GM18907 (cell line): Measurements from ENCODE around the gene RPL3.
"Not testable (repeated sequence)": the region's sequence is repeated elsewhere in the genome, so short reads cannot be mapped to it uniquely, and the experiment has no call there.

ENCODE experiments used
- ATAC-seq: cut with Tn5 transposase; IDR thresholded peaks from one replicate; pipeline ENCODE4 v1.9.1; 2021; ENCODE audit warnings: mild to moderate bottlenecking, moderate library complexity; ENCODE audit not compliant: unreplicated experiment

The RPL3 gene

DNA sequence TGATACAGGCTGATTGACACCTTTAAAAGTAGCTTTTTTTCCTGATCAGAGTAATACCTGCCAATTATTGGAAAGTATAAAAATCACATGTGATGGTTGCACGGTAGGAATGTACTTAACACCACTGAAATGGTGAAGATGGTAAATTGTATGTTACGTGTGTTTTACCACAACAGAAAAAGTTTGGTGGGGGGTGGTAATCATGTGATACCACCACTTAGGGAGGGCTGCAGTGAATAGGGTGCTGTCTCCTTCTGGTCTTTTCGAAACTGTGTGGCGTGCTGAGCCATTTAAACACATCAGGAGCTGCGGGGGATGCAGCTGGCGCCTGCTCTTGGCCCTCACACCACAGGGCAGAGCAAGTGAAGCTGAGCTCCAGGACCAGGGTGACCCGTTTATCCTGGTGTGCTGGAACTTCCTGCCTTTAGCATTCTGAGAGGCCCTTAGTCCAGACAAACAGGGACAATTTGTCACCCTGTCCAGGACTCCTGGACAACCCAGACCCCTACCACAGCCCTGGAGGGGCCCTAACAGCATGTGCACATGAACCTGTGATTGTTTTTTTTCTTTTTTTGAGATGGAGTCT, 33.0 kb upstream of the RPL3 start:
- no peak for ATAC-seq

DNA sequence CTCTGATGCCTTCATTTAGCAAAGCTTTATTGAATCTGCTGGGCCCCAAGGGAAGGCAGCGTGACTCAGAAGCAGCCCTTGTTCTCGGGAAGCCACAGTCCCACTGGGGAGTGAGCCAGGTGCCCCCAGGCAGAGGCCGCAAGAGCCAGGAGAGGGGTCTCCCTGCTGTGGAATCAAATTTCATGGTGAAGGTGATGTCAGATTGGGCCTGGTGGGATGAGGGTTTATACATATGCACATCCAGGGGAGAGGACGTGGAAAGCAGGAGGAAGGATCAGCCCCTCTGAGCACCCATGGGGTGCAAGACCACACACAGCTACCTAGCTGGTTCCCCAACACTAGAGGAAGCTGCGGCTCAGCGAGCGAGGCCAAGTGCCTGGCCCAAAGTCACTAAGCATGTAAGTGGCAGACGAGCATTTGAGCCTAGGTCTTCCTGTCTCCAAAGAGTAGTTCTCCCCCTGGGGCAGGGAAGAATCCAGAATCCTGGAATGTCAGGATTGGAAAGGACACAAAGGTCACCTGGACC, 32.3 kb upstream of the RPL3 start:
- peak; percentile 45 for ATAC-seq

DNA sequence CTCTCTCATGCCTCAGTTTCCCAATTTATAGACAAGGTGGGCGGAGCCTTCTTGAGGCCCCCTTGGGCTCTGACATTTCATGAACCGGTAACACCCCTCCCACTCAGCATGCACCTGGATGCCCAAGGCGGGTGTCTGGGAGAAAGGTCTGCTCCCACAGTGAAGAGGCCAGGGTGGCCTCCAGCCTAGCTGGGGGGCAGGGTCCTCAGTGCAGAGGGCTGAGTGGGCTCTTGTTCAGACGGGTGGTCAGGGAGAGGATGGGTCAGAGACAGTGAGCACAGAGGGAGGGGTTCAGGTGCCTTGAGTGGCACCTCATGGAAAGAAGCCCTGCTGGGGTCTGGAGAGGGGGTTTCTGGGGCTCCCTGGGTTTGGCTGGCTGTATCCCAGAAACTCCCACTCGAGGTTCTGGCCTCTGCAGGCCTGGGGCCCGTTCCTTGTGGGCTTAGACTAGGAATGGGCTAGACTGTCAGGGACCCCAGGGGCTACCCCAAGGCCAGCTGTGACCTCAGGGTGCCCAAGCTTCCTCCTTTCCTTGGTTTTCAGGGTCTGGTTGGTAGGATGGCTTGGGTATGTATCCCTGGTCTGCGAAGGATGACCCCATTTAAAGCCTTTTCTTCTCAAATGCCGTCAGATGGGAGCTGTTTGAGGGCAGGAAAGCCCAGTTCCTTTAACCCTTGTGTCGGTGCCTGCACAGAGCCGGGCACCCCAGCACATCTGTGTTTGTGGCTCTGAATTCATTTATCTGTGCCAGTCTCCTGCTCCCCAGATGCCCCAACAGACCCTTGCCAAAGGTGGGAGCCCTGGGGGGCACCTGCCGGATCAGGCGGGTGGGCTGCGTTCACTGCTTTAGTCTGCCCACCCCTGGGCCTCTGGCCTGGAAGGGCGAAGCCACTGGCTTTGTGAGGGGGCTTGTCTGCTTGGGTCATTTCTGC, 31.6 kb upstream of the RPL3 start:
- ATAC-seq = no peak

DNA sequence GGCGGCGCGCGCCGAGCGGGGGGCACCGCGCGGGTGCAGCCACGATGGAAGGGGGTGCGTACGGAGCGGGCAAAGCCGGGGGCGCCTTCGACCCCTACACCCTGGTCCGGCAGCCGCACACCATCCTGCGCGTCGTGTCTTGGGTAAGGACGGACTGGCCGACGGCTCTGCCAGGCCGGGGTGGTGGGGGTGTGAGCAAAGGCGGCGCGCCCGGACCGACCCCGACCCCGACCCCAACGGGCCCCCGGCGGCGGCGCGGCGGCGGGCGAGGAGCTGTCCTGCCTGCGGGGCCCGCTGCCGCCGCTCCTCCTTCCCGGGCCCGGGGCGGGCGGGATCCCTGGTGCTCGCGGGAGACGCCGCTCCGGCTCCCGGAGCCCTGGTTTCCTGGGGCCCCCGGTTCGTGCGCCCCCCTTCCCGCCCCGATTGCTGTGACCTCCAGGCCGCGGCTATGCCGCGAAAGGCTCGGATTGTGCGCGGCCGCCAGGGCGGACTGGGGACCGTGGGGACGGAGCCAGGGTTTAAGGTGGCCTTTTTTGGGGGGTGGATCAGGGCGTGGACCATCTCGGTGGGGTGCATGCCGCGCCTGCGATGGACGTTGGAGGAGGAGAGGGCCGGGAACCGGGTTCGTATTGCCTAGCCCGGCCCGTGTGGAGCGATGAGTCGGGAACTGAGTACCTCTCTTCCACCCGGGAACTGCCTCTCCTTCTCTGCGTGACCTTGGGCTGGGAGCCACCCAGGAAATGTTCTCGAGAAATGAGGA, 30.7 kb upstream of the RPL3 start, which contains the start of gene SYNGR1:
Gene SYNGR1, plus strand, starts transcription at position 25 of the 760 bp plus-strand sequence. Its CDS starts 20 bp downstream, at position 45.
- no peak for ATAC-seq

- no peak for ATAC-seq
Observed at GRCh38 chr22:39349506-39349966, 30.1 kb upstream of the RPL3 start.

- ATAC-seq = no peak
Observed at GRCh38 chr22:39348909-39349505, 29.6 kb upstream of the RPL3 start.

DNA sequence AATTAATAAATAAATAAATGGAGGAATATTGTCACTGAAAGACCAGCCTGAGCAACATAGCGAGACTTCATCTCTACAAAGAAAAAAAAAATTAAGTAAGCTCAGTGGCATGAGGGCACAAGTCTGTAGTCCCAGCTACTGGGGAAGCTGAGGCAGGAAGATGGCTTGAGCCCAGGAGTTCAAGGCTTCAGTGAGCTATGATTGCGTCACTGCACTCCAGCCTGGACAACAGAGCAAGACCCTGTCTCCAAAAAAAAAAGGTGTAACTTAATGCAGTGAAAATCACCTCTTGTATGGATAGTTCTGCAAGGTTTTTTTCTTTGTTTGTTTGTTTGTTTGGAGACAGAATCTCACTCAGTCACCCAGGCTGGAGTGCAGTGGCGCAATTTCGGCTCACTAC, 25.8 kb upstream of the RPL3 start:
- ATAC-seq = no peak

DNA sequence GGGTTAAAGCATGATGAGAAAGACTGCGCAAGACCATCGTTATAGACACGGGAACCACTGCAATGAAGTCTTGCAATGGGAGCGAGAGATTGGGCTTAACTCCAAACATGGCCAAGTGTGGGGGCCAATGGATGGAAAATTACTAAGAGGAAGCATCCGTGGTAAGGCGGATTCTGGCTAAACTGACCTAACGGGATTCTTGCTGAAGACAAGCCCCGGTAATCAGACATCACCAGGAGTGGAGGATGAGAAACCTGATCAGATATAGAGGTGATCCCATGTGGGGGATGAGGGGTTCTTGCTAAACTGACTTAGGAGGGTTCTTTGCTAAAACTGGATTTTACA, 24.6 kb upstream of the RPL3 start:
- no peak for ATAC-seq

- no peak for ATAC-seq
Observed at GRCh38 chr22:39343259-39344045, 24.0 kb upstream of the RPL3 start.

DNA sequence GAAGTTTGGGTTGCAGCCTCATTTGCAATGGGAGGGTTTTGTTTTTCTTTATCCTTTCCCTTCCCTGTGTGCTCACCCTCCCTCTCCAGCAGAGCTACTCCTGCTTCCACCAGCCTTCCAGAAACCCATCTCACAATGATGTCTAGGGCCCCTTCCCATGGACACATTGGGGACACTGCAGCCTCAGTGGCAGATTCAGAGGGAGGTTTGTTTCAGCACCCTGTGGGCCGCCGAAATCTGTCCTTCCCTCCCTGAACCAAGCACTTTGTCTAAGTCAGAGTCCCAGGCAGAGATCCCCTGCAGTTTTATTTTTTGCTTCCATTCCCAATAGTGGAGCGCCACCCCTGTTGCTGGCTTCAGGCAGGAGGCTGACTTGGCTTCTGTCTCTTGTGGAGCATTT, 21.8 kb upstream of the RPL3 start:
- no peak for ATAC-seq

- ATAC-seq = not testable (repeated sequence)
Observed at GRCh38 chr22:39339775-39340174, 20.4 kb upstream of the RPL3 start.

GRCh38 chr22:39336411-39336810, 17.0 kb upstream of the RPL3 start:
- ATAC-seq = no peak

DNA sequence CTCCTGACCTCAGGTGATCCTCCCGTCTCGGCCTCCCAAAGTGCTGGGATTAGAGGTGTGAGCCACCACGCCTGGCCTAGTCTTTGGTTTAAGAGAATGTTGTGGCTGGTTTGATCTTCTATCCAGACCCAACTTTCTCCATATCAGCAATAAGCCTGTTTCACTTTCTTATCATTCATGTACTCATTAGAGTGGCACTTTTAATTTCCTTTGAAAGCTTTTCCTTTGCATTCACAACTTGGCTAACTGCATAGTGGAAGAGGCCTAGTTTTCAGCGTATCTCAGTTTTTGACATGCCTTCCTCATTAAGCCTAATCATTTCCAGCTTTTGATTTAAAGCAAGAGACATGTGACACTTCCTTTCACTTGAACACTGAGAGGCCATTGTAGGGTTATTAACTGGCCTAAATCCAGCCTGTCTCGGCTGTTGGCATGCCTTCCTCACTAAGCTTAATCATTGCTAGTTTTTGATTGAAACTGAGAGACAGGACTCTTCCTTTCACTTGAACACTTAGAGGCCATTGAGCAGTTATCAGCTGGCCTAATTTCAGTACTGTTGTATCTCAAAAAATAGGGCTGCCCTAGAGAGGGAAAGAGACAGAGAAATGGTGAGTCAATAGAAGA, 13.1 kb upstream of the RPL3 start:
- ATAC-seq = no peak

GRCh38 chr22:39330553-39330952, 11.1 kb upstream of the RPL3 start:
- not testable (repeated sequence) for ATAC-seq

- ATAC-seq = no peak
Observed at GRCh38 chr22:39327995-39328754, 8.8 kb upstream of the RPL3 start.

- ATAC-seq = no peak
Observed at GRCh38 chr22:39325392-39325932, 6.0 kb upstream of the RPL3 start.

DNA sequence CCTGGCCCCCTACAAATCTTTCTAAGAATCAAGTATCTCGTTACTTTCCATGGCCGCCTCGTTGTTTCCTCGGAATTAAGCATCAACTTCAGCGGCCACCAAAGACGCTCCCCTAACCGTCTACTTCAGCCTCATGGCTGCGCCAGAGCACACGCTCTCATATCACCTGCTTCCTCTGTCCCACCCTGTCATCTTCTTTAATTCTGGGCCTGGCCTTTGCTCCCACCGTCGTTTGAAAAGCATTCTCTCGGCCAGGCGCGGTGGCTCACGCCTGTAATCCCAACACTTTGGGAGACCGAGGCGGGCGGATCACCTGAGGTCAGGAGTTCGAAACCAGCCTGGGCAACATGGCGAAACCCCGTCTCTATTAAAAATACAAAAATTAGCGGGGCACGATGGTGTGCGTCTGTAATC, 1.2 kb upstream of the RPL3 start:
- ATAC-seq = not testable (repeated sequence)

DNA sequence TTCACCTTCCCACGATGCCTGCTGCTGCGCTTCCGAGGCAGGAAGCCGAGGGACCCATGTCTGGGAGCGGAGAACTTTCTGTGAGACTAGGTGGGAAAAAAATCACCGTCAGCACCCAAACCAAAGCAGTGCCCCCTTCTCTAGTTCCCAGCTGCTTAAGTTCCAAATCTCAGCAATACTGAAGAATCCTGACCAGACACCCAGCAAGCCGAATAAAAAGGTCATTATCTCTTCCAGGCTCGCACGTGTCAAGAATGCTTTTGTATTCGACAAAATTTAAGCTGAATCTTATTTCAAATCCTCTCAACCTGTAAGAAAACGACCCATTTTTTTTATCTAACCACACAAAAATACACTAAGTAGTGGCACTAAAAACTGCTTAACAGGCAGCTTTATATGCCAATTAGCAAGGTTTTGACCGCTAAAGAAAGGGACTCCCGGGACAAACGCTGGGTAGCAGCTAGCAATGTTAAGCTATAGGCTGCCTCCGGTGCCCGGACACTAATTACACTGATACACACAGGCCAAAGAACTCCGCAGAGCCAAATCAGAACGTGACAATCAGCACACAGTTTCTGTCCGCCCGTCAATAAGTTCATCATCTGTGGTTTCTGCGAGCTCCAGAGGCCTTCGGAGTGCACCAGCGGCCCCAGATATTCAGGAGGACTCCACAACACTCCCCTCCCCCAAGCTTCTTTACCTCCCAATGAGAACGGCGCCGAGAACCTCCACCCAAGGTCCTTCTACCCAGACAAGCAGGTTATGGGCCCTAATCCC, 728 bp downstream of the RPL3 start:
- ATAC-seq = no peak
